ENCODE data around the gene EWSR1. TPM values are rescaled to one million over a fixed set of nuclear protein-coding genes. Genes with fewer than 3 reads are reported as not detected.

EWSR1 gene
- total RNA-seq, 1 donor from 2014 or later, result 194 TPM

- intact Hi-C loops (cut with DNase I), result no loop called here
Measured at GRCh38 chr22:29299136-29299900, 31.2 kb downstream of the EWSR1 start.

GRCh38 chr22:29300467-29300806 lies 32.4 kb downstream of the EWSR1 start:
- DNase-seq (ENCODE audit: low spot score) (no peak), ATAC-seq (no peak)
- intact Hi-C loops (cut with DNase I), result loop anchor here (10.0 kb wide), 1 partner anchor 54 kb away; no protein-coding TSS in a partner anchor

More at GRCh38 chr22:29299136-29299900, 31.2 kb downstream of the EWSR1 start:
- ATAC-seq, result no peak
- DNase-seq (ENCODE audit: low spot score), result no peak

GRCh38 chr22:29300807-29301601 lies 32.9 kb downstream of the EWSR1 start:
- ATAC-seq (no peak), DNase-seq (ENCODE audit: low spot score) (no peak)
- intact Hi-C loops (cut with DNase I), result loop anchor here (10.0 kb wide), 1 partner anchor 54 kb away; no protein-coding TSS in a partner anchor

- ATAC-seq (no peak), DNase-seq (ENCODE audit: low spot score) (no peak)
- intact Hi-C loops (cut with DNase I), result loop anchor here (10.0 kb wide), 1 partner anchor 53 kb away; no protein-coding TSS in a partner anchor
Measured at GRCh38 chr22:29301716-29302401, 33.8 kb downstream of the EWSR1 start.

GRCh38 chr22:29302402-29302680 lies 34.3 kb downstream of the EWSR1 start:
- intact Hi-C loops (cut with DNase I), result loop anchor here (10.0 kb wide), 1 partner anchor 52 kb away; no protein-coding TSS in a partner anchor
- DNase-seq (ENCODE audit: low spot score), result no peak
- ATAC-seq, result no peak

- ATAC-seq, result no peak
- intact Hi-C loops (cut with DNase I), result loop anchor here (10.0 kb wide), 1 partner anchor 52 kb away; no protein-coding TSS in a partner anchor
- peak; percentile 61 for DNase-seq (ENCODE audit: low spot score)
Measured at GRCh38 chr22:29302681-29303465, 34.8 kb downstream of the EWSR1 start.

- intact Hi-C loops (cut with DNase I), result loop anchor here (10.0 kb wide), 1 partner anchor 49 kb away; no protein-coding TSS in a partner anchor
Measured at GRCh38 chr22:29305836-29306174, 37.7 kb downstream of the EWSR1 start.

GRCh38 chr22:29306175-29306834 lies 38.2 kb downstream of the EWSR1 start, which contains the start of gene GAS2L1:
TSS of gene GAS2L1 (plus strand) at chr22:29306650. CDS start at chr22:29308106, 1,456 bp downstream.
- ATAC-seq (peak; percentile 80), DNase-seq (ENCODE audit: low spot score) (peak; percentile 90)
- intact Hi-C loops (cut with DNase I), result loop anchor here (10.0 kb wide), 1 partner anchor 48 kb away; no protein-coding TSS in a partner anchor

More at GRCh38 chr22:29305836-29306174, 37.7 kb downstream of the EWSR1 start:
- DNase-seq (ENCODE audit: low spot score) (no peak), ATAC-seq (no peak)

- intact Hi-C loops (cut with DNase I), result loop anchor here (10.0 kb wide), 1 partner anchor 48 kb away; no protein-coding TSS in a partner anchor
- ATAC-seq, result peak; percentile 64
- peak; percentile 90 for DNase-seq (ENCODE audit: low spot score)
Measured at GRCh38 chr22:29306835-29307595, 38.9 kb downstream of the EWSR1 start.

GRCh38 chr22:29307596-29308147 lies 39.6 kb downstream of the EWSR1 start:
- intact Hi-C loops (cut with DNase I), result loop anchor here (10.0 kb wide), 1 partner anchor 47 kb away; no protein-coding TSS in a partner anchor
- no peak for DNase-seq (ENCODE audit: low spot score)

GRCh38 chr22:29308148-29308790 lies 40.2 kb downstream of the EWSR1 start:
- intact Hi-C loops (cut with DNase I), result loop anchor here (10.0 kb wide), 1 partner anchor 47 kb away; no protein-coding TSS in a partner anchor
- peak; percentile 58 for DNase-seq (ENCODE audit: low spot score)
- ATAC-seq, result no peak

More at GRCh38 chr22:29307596-29308147, 39.6 kb downstream of the EWSR1 start:
- no peak for ATAC-seq

- intact Hi-C loops (cut with DNase I), result loop anchor here (10.0 kb wide), 1 partner anchor 46 kb away; no protein-coding TSS in a partner anchor
Measured at GRCh38 chr22:29308791-29309262, 40.8 kb downstream of the EWSR1 start.

GRCh38 chr22:29309332-29310064 lies 41.4 kb downstream of the EWSR1 start:
- no peak for ATAC-seq
- DNase-seq (ENCODE audit: low spot score), result peak; percentile 63
- intact Hi-C loops (cut with DNase I), result loop anchor here (10.0 kb wide), 1 partner anchor 45 kb away; no protein-coding TSS in a partner anchor

More at GRCh38 chr22:29308791-29309262, 40.8 kb downstream of the EWSR1 start:
- ATAC-seq (no peak), DNase-seq (ENCODE audit: low spot score) (no peak)

GRCh38 chr22:29310065-29310862 lies 42.2 kb downstream of the EWSR1 start:
- intact Hi-C loops (cut with DNase I), result no loop called here
- ATAC-seq (peak; percentile 11), DNase-seq (ENCODE audit: low spot score) (no peak)
